ENCODE results near the gene FEV.

Gene FEV

GRCh38 chr2:218992196-218992595 is 7.2 kb upstream of the FEV start:
- FAIRE-seq: no peak

GRCh38 chr2:218991674-218992168 is 6.7 kb upstream of the FEV start:
- FAIRE-seq: no peak

GRCh38 chr2:218990612-218991011 is 5.6 kb upstream of the FEV start:
- no peak for FAIRE-seq

- FAIRE-seq: no peak
These were observed 5.1 kb upstream of the FEV start for GRCh38 chr2:218990052-218990451.

- FAIRE-seq: no peak
These were observed 3.7 kb upstream of the FEV start for GRCh38 chr2:218988650-218989049.

- FAIRE-seq: no peak
These were observed 3.2 kb upstream of the FEV start for GRCh38 chr2:218988164-218988563.

GRCh38 chr2:218986148-218986761 is 1.3 kb upstream of the FEV start:
- no peak for FAIRE-seq

- no peak for FAIRE-seq
These were observed 524 bp upstream of the FEV start for GRCh38 chr2:218985325-218986091.

- no peak for FAIRE-seq
These were observed 554 bp downstream of the FEV start for GRCh38 chr2:218984239-218985020.

- FAIRE-seq: no peak
These were observed 1.1 kb downstream of the FEV start for GRCh38 chr2:218983934-218984238.

GRCh38 chr2:218983263-218983933 is 1.6 kb downstream of the FEV start:
- FAIRE-seq: no peak

- FAIRE-seq: no peak
These were observed 2.3 kb downstream of the FEV start for GRCh38 chr2:218982586-218983262.

GRCh38 chr2:218981881-218982585 is 3.0 kb downstream of the FEV start:
- no peak for FAIRE-seq

- no peak for FAIRE-seq
These were observed 3.5 kb downstream of the FEV start for GRCh38 chr2:218981390-218981880.

- no peak for FAIRE-seq
These were observed 4.1 kb downstream of the FEV start for GRCh38 chr2:218980735-218981389.

GRCh38 chr2:218979846-218980734 is 4.9 kb downstream of the FEV start:
- no peak for FAIRE-seq

- no peak for FAIRE-seq
These were observed 9.8 kb downstream of the FEV start for GRCh38 chr2:218975060-218975777.

GRCh38 chr2:218970894-218971293 is 14.1 kb downstream of the FEV start:
- no peak for FAIRE-seq

- no peak for FAIRE-seq
These were observed 20.8 kb downstream of the FEV start for GRCh38 chr2:218964041-218964771.

Data from A204.1 (cell line).